GM12878 (cell line): ENCODE results near the gene GAPDHS. TPM values are rescaled to one million over a fixed set of nuclear protein-coding genes. Genes with fewer than 3 reads are reported as not detected.

ENCODE experiments used
- ATAC-seq: fragments of 200-7000 bp; cut with Tn5 transposase; 3 replicates; pipeline ENCODE4 v1.9.1; 2020; ENCODE audit warnings: mild to moderate bottlenecking, moderate library complexity
- BruUV-seq: library from RNA; stranded (reverse); fragments of 400-500 nt; replicated peaks from 2 replicates; lab custom pipeline; 2021; lab: Mats Ljungman, UMichigan
- CTCF ChIA-PET: fragments of 300-600 bp; sonication (Branson Sonifier 250); formaldehyde crosslinking; extraction: SDS; loops from one replicate; lab custom pipeline; 2021; ENCODE audit warnings: inconsistent platforms; lab: Yijun Ruan, JAX
- POLR2A ChIA-PET: fragments of 350-600 bp; formaldehyde crosslinking; extraction: SDS; loops from one replicate; lab custom pipeline; 2021; ENCODE audit warnings: inconsistent platforms; lab: Charles Lee
- RAD21 ChIA-PET: fragments of 300-600 bp; sonication (Branson Sonifier 250); formaldehyde crosslinking; loops from one replicate; lab custom pipeline; 2023; ENCODE audit warnings: antibody characterized with exemption; ENCODE audit not compliant: unreplicated experiment; lab: Charles Lee
- SMC1A ChIA-PET: fragments of 300-600 bp; sonication (Branson Sonifier 250); formaldehyde crosslinking; loops from one replicate; lab custom pipeline; 2023; ENCODE audit not compliant: unreplicated experiment, uncharacterized antibody; lab: Charles Lee
- DNase-seq: peaks from one replicate; pipeline ENCODE4 v3.0.0-alpha.2; 2011; ENCODE audit warnings: low read depth, low spot score
- FAIRE-seq: peaks from 3 replicates; lab custom pipeline; 2011; peaks lifted over from hg19 to GRCh38; lab: Jason Lieb, UNC
- H2AFZ ChIP-seq: 2 replicates; pipeline ENCODE4 v1.6.0; 2011; ENCODE audit warnings: low read depth, low read length, control low read depth; ENCODE audit not compliant: control insufficient read depth
- H3K27ac ChIP-seq: 2 replicates; pipeline ENCODE4 v1.5.1; 2011; ENCODE audit warnings: control low read depth; ENCODE audit not compliant: control insufficient read depth, insufficient read depth
- H3K27me3 ChIP-seq, 2 experiments: replicated peaks in 1 of 2; 2 replicates each; pipeline versions ENCODE4 v1.6.0 to v1.6.1; 2011; ENCODE audit warnings: low read length in 1 of 2; ENCODE audit not compliant: control insufficient read depth in 2 of 2, insufficient read depth in 2 of 2
- H3K36me3 ChIP-seq, 2 experiments: 2 replicates each; pipeline ENCODE4 v1.5.1; 2011; ENCODE audit warnings: low read length in 1 of 2; ENCODE audit not compliant: control insufficient read depth in 2 of 2, insufficient read depth in 2 of 2
- H3K4me1 ChIP-seq: 2 replicates; pipeline ENCODE4 v1.6.1; 2011; ENCODE audit warnings: mild to moderate bottlenecking, low read length, moderate library complexity, mixed read lengths; ENCODE audit not compliant: control insufficient read depth, insufficient read depth
- H3K4me2 ChIP-seq: 2 replicates; pipeline ENCODE4 v1.6.0; 2011; ENCODE audit warnings: control low read depth; ENCODE audit not compliant: control insufficient read depth, insufficient read depth
- H3K4me3 ChIP-seq: fragments of 200-600 bp; sonication (generic); 2 replicates; pipeline ENCODE4 v1.5.1; 2016
- H3K79me2 ChIP-seq: 2 replicates; pipeline ENCODE4 v1.6.0; 2011; ENCODE audit warnings: low read length; ENCODE audit not compliant: control insufficient read depth, insufficient read depth
- H3K9ac ChIP-seq: 2 replicates; pipeline ENCODE4 v1.8.0; 2011; ENCODE audit warnings: low read length, control low read depth, mixed read lengths; ENCODE audit not compliant: control insufficient read depth, insufficient read depth
- H3K9me3 ChIP-seq: replicated peaks from 3 replicates; pipeline ENCODE4 v1.5.1; 2011; ENCODE audit warnings: mild to moderate bottlenecking, low read length; ENCODE audit not compliant: control insufficient read depth, insufficient read depth
- H4K20me1 ChIP-seq: 2 replicates; pipeline ENCODE4 v1.6.0; 2011; ENCODE audit not compliant: control insufficient read depth, insufficient read depth
- EED ChIP-seq: sonication (generic); IDR thresholded peaks from 2 replicates; pipeline ENCODE4 v1.6.1; 2016; ENCODE audit warnings: antibody characterized with exemption, low read depth
- POLR2AphosphoS2 ChIP-seq: IDR thresholded peaks from 2 replicates; pipeline ENCODE4 v1.6.1; 2011; ENCODE audit warnings: low read depth, mild to moderate bottlenecking, low read length, improper control_type of control experiment, moderate library complexity
- ZNF687 ChIP-seq: fragments of 450-650 bp; IDR thresholded peaks from 2 replicates; pipeline ENCODE4 v1.6.1; 2017; ENCODE audit warnings: mild to moderate bottlenecking, moderate library complexity
- WGBS: methylation state at CpG from one replicate; pipeline ENCODE4 v1.1.6; 2016; ENCODE audit warnings: low lambda C conversion rate; ENCODE audit not compliant: insufficient replicate concordance, insufficient coverage; ENCODE audit errors: missing lambda C conversion rate; 5-methylcytosine and 5-hydroxymethylcytosine counted together
- in situ Hi-C: fragments of 300-500 bp; cut with MboI; formaldehyde crosslinking; loops from 9 replicates; pipeline ENCODE4 v1.14.3; 2018; ENCODE audit warnings: mixed read lengths
- intact Hi-C: fragments of 100-400 bp; cut with micrococcal nuclease; formaldehyde crosslinking; loops from one replicate; pipeline ENCODE4 v1.14.2; 2022; ENCODE audit not compliant: unreplicated experiment
- polyA plus RNA-seq, 11 experiments: library from polyadenylated mRNA; depleted of rRNA in 4 of 11; unstranded in 6 of 11; stranded (reverse) in 5 of 11; fragments of >200 nt; fragmentation: Nextera tagmentation in 4 of 11; fragmentation: Illumina TruSeq in 1 of 11; extraction: Ambion mirVana in 4 of 11; extraction: Trizol in 1 of 11; gene quantifications; 1 replicate in 1 of 11; 2 replicates in 10 of 11; pipeline versions ENCODE4 v1.2.1 to v1.2.3, GENCODE V29; 2011 to 2016; ENCODE audit warnings: inconsistent platforms in 2 of 11, missing spikeins in 2 of 11, low read depth in 1 of 11
- total RNA-seq, 4 experiments: library from RNA; depleted of rRNA in 3 of 4; stranded (reverse); fragments of >200 nt in 3 of 4; fragmentation: Illumina TruSeq in 1 of 4; extraction: Trizol in 1 of 4; gene quantifications; 2 replicates each; pipeline versions ENCODE4 v1.2.1 to v1.2.3, GENCODE V29; 2013 to 2021

Gene GAPDHS
- total and polyA plus RNA-seq, 10 of the 15 experiments (the other 5 are each of a cell fraction or from before 2014, with no cell fraction given), result 0.08 TPM; not detected in 9

- TF ChIP-seq ZNF687 (no peak), POLR2AphosphoS2 (no peak), EED (no peak)
- no TSS peak for BruUV-seq
- no peak for DNase-seq
- Histone ChIP-seq H3K4me3 (no peak overlapping the region), H3K27me3 (no peaks in the 10 kb centered on the region; a peak in 1 of 4 replicates), H3K4me2 (no peak overlapping the region), H3K36me3 (no peaks in the 10 kb centered on the region), H3K4me1 (peaks cover 12% of the 10 kb centered on the region), H3K79me2 (no peaks in the 10 kb centered on the region), H3K9ac (no peak overlapping the region), H4K20me1 (no peaks in the 10 kb centered on the region), H2AFZ (no peak overlapping the region), H3K27ac (no peak overlapping the region), H3K9me3 (no peaks in the 10 kb centered on the region)
- POLR2A ChIA-PET, result interaction anchor here (1.0 to 1.1 kb wide), 3 partner anchors 87 to 178 kb away, joined by 3 to 4 read pairs (median 3); partner anchors contain the start of gene COX6B1
- ATAC-seq, result no peak
- no peak for FAIRE-seq
- SMC1A ChIA-PET, result interaction anchor here (1.8 to 5.7 kb wide), 3 partner anchors 8 to 153 kb away, joined by 6 to 35 read pairs (median 10); no protein-coding TSS in a partner anchor
- WGBS, result 58% methylated on average over 6 of the region's 7 CpGs
- in situ Hi-C loops, result no loop called here
- CTCF ChIA-PET, result interaction anchor here (1.0 to 6.3 kb wide), 8 partner anchors 9 to 153 kb away, joined by 3 to 87 read pairs (median 8); no protein-coding TSS in a partner anchor
- intact Hi-C loops, result no loop called here
- RAD21 ChIA-PET, result interaction anchor here (0.8 to 1.9 kb wide), 4 partner anchors 11 to 160 kb away, joined by 3 to 8 read pairs (median 6); no protein-coding TSS in a partner anchor
These were observed 27.2 kb upstream of the GAPDHS start for GRCh38 chr19:35506011-35506410.
